GM21737 (cell line): ENCODE data around the gene SERF1B.
"Not testable (repeated sequence)": the region's sequence is repeated elsewhere in the genome, so short reads cannot be mapped to it uniquely, and the experiment has no call there.

Experiments
- ATAC-seq: cut with Tn5 transposase; IDR thresholded peaks from one replicate; pipeline ENCODE4 v1.9.1; 2021; ENCODE audit warnings: mild to moderate bottlenecking, moderate library complexity; ENCODE audit not compliant: unreplicated experiment

SERF1B gene

GRCh38 chr5:70025106-70025844 is at the start of gene SERF1B:
Gene SERF1B (plus strand): TSS chr5:70025251. CDS start chr5:70025452, 201 bp downstream.
- peak; percentile 88 for ATAC-seq

- not testable (repeated sequence) for ATAC-seq
Observed at GRCh38 chr5:69991713-69992112, 33.3 kb upstream of the SERF1B start.

GRCh38 chr5:69995535-69995934 is 29.5 kb upstream of the SERF1B start:
- ATAC-seq = not testable (repeated sequence)

- ATAC-seq = not testable (repeated sequence)
Observed at GRCh38 chr5:70020660-70021059, 4.4 kb upstream of the SERF1B start.

GRCh38 chr5:70025845-70026145 is 744 bp downstream of the SERF1B start:
- ATAC-seq = peak; percentile 11

- not testable (repeated sequence) for ATAC-seq
Observed at GRCh38 chr5:70031204-70031603, 6.2 kb downstream of the SERF1B start.

GRCh38 chr5:70041411-70041810 is 16.4 kb downstream of the SERF1B start:
- ATAC-seq = not testable (repeated sequence)

- not testable (repeated sequence) for ATAC-seq
Observed at GRCh38 chr5:70049790-70050142, 24.7 kb downstream of the SERF1B start.

- not testable (repeated sequence) for ATAC-seq
Observed at GRCh38 chr5:70056289-70056942, 31.4 kb downstream of the SERF1B start.

- not testable (repeated sequence) for ATAC-seq
Observed at GRCh38 chr5:70057140-70057539, 32.1 kb downstream of the SERF1B start.

GRCh38 chr5:70077632-70078031 is 52.6 kb downstream of the SERF1B start:
- not testable (repeated sequence) for ATAC-seq

GRCh38 chr5:70088907-70089464 is 63.9 kb downstream of the SERF1B start:
- not testable (repeated sequence) for ATAC-seq

GRCh38 chr5:70091776-70092175 is 66.7 kb downstream of the SERF1B start:
- not testable (repeated sequence) for ATAC-seq
